D721Med (cell line): Measurements from ENCODE around the gene APC2.

Source experiments
- DNase-seq: peaks from one replicate; pipeline ENCODE4 v3.0.0; 2011; ENCODE audit warnings: low spot score; ENCODE audit not compliant: insufficient read length
- FAIRE-seq: peaks from 2 replicates; lab custom pipeline; 2011; peaks lifted over from hg19 to GRCh38; lab: Jason Lieb, UNC
- TF ChIP-seq, protein P1 (sequence below): IDR thresholded peaks from 2 replicates; pipeline ENCODE4 v1.5.1; 2012; ENCODE audit warnings: mild to moderate bottlenecking, control low read depth; ENCODE audit not compliant: insufficient read depth; ENCODE audit errors: missing control alignments

The APC2 gene

DNA sequence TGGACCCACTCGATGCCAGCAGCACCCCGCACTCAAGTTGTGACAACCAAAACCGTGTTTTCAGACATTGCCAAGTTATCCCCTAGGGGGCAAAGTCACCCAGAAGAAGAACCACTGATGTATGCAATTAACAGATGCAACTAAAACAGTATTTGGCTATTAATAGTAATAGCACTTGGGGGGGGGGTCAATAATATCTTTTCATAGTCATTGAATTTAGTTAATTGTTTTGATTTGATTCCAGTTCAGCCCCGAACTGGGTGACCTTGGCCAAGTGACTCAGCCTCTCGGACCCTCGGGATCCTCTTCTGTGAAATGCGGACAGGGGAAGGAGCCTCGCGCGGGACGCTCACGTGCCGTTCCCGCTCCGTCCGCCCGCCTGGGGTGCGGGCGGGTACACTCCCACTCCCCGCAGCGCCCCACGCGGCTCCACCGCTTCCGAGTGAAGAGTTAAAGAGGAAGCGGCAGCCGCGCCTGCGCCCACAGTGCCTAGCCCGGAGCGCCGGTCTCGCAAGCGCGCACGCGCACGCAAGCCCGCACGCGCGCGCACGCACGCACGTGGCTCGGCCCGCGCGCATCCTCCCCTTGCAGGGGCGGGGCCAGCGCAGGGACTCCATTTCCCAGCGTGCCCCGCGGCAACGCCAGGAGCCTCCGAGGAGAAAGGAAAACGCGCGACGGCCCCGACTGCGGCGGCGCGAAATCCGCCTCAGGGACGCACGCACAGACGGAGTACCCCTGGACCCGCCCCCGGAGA is 43.0 kb upstream of the APC2 start:
- TF ChIP-seq, protein P1, sequence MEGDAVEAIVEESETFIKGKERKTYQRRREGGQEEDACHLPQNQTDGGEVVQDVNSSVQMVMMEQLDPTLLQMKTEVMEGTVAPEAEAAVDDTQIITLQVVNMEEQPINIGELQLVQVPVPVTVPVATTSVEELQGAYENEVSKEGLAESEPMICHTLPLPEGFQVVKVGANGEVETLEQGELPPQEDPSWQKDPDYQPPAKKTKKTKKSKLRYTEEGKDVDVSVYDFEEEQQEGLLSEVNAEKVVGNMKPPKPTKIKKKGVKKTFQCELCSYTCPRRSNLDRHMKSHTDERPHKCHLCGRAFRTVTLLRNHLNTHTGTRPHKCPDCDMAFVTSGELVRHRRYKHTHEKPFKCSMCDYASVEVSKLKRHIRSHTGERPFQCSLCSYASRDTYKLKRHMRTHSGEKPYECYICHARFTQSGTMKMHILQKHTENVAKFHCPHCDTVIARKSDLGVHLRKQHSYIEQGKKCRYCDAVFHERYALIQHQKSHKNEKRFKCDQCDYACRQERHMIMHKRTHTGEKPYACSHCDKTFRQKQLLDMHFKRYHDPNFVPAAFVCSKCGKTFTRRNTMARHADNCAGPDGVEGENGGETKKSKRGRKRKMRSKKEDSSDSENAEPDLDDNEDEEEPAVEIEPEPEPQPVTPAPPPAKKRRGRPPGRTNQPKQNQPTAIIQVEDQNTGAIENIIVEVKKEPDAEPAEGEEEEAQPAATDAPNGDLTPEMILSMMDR, result no peak
- DNase-seq (peak; percentile 96), FAIRE-seq (no peak)

DNA sequence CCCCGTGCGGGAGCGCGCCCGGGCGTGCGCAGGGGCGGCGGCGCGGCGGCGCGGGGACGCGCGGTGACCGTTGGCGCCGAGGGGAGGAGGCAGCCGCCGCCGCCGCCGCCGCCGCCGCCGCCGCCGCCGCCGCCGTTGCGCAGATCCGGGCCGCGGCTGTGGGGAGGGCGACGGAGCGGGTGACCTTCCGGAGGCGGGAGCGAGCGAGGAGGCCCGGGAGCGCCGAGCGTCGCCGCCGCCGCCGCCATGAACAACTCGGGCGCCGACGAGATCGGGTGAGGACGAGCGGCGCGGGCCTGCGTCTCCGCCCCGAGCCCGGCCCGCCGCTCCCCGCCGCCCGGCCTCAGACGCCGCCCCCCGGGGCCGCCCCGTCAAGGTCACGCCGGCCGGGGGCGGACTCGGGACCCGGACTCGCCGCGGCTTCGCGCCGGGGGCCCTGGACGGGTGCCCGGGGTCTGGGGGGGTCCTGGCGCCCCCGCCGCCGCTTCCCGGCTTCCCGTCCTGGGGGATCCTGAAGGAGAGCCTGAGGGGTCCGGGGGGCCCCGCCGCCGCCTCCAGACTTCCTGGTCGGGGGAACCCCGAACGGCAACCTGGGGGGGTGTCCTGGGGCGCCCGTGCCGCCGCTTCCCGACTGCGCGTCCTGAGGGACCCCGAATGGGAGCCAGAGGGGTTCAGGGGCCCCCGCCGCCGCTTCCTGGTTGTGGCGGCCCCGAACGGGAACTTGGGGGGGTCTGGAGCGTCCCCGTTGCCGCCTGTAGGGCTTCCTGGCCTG is 42.2 kb upstream of the APC2 start, which contains the start of gene DAZAP1:
TSS of gene DAZAP1 (plus strand) at position 59 of the 772 bp plus-strand sequence. CDS start at position 247, 188 bp downstream.
- DNase-seq, result no peak

DNA sequence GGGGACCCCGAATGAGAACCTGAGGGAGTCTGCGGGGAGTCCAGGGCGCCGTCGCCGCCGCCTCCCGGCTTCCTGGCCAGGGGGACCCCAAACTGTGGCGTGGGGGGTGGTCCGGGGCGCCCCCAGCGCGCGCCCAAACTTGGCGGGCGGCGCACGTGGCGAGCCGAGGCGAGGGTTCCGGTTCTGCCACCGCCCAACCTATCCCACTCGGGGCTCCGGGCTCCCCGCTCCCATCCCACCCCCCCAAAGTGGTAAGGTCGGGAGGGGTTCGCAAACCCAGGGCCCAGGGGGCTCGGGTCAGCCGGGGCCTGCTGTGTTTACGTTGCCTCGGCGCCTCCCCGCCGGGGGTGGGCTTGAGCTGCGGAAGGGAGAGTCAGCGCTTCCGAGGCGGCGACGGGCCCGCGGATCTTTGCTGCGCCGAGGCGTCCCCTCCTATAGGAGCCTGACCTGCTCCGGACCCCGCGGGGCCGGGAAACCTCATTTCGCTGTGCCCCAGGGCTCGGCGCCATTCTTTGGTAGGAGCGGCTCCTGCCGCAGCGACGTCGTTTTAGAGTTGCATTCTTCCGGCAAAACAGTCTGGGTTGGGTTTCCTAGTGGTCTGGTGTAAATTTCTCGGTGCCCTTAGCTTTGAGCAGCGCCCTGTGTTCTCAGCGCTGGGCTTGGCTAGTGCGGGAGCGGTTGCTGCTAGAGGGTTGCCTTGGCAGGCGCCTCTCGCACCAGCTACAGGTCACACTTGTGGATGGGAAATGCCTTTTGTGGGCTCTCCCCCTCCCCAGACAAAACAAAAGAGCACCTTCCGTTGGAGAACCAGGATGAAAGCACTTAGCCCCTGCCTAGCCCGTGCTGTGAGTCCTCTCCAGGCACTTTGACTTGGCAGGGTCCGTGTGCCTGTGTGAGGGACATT is 41.4 kb upstream of the APC2 start:
- TF ChIP-seq, protein P1, result no peak
- DNase-seq, result no peak
- FAIRE-seq, result no peak

More for the DNA sequence above, 42.2 kb upstream of the APC2 start, which contains the start of gene DAZAP1:
- TF ChIP-seq, protein P1, result no peak
- FAIRE-seq, result no peak

DNA sequence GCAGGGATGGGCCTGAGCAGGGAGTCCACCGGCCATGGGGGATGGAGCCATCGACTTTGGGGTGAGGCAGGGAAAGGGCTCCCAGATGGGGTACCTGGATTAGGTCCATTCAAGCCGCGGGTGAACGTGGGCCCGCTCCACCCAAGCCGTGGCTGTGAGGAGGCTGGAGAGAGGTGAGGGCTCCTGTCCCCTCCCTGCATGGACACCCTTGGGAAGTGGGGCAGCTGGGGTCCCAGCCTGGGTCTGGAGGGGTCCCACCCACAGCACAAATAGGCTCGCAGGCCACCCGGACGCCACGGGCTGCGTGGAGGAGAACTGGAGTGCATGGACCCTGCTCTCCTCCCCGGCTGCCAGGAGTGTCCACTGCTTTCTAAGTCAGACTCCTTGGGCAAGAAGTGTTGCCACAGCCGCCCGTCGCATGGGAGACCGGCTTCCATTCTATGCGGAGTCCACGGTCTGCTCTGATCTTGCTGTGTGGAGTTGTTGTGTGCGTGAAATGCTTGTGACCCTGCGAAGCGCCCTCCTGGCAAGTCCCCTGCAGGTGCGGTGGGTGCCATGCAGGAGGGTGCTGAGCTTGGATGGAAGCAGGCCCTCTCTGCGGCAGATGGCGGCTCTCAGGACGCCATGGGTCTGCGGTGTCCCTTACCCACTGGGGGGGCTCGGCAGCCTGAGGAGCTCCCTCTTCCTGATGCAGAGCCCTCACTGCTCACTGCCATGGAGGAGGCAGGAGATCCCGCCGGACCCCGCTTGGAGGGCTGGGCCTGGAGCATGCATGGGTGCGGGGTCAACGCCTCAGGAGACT is 40.5 kb upstream of the APC2 start:
- no peak for FAIRE-seq
- TF ChIP-seq, protein P1, result no peak
- no peak for DNase-seq

DNA sequence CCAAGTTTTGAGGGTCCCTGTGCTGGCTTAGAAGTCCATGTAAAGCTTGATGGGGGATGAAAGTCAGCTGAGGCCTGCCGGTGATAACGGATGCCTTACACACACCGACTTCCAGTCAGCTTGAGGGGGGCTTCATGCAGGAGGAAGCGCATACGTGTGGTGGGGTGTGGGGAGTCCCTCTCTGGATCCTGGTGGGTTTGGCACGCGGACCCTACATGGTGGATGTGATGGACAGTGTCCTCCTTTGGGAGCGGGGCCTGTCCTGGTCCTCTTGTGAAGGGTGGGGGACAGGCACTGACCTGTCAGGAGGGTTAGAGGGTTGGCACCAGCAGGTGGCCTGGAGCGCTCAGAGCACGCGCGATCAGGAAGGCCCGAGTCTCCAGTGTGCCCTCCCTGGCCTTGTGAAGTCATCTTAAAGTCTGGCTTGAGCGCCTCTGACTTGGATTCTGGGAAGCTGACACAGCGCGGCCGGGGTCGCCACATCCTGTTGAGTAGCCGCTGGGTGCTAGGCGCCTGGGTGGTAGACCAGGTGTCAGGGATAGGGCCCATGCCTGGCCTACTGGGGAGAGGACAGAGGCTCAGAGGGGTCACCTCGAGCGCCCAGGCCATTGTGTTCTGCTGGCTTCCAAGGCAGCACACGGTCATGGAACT is 39.7 kb upstream of the APC2 start:
- TF ChIP-seq, protein P1, result no peak
- FAIRE-seq (no peak), DNase-seq (no peak)

DNA sequence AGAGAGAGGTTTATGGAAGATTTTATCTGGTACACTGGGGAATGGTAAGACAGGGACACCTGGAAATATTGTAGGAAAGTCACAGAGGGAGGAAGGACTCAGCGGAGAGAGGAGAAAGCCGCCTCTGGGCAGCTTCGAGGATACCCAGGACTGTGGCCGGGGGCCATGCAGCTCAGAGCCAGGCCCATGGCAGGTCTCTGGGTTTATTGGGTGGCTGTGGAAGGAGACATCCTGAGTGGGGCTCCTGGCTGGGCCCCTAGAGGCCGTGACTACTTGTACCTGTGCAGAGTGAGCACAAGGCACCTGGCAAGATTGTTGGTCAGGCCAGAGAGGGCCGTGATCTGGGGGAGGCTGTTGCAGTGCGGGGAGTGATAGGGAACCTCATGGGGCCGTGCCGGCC is 39.1 kb upstream of the APC2 start:
- FAIRE-seq, result no peak
- no peak for DNase-seq
- TF ChIP-seq, protein P1, result no peak
